SU-DHL-6 (cell line): Measurements from ENCODE around the gene HIVEP1.

ENCODE experiments used
- EZH2phosphoT487 ChIP-seq: fragments of 200-600 bp; sonication (generic), shearing (Covaris generic); conservative IDR thresholded peaks from 2 replicates; pipeline ENCODE4 v1.6.1; 2018; ENCODE audit warnings: mild to moderate bottlenecking, antibody characterized with exemption, low read length, moderate library complexity, mixed read lengths
- TF ChIP-seq, protein P1 (sequence below): fragments of 200-600 bp; sonication (generic); IDR thresholded peaks from one replicate; pipeline ENCODE4 v1.5.1; 2017; ENCODE audit warnings: antibody characterized with exemption, mild to moderate bottlenecking, low read length, moderate library complexity; ENCODE audit not compliant: insufficient read depth, poor library complexity, severe bottlenecking

DNA sequence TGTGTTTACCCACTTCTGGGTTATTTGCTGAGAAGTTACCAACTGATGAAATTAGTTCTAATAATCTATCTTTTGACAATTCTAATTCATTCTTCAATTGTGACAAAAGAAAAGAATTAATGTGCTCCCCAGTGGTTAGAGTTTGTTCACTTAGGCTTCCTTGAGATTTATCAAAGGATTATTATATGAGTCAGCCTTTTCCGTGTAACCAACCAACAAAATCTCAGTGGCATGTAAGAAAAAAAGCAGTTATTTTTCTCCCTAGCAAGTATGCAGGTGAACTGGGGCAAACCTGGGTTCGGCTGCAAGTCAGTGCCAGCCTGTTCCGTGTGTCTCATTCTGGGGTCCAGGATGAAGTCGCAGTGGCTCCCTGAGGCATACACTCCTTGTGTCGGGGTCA is 28.8 kb upstream of the HIVEP1 start:
- TF ChIP-seq, protein P1, sequence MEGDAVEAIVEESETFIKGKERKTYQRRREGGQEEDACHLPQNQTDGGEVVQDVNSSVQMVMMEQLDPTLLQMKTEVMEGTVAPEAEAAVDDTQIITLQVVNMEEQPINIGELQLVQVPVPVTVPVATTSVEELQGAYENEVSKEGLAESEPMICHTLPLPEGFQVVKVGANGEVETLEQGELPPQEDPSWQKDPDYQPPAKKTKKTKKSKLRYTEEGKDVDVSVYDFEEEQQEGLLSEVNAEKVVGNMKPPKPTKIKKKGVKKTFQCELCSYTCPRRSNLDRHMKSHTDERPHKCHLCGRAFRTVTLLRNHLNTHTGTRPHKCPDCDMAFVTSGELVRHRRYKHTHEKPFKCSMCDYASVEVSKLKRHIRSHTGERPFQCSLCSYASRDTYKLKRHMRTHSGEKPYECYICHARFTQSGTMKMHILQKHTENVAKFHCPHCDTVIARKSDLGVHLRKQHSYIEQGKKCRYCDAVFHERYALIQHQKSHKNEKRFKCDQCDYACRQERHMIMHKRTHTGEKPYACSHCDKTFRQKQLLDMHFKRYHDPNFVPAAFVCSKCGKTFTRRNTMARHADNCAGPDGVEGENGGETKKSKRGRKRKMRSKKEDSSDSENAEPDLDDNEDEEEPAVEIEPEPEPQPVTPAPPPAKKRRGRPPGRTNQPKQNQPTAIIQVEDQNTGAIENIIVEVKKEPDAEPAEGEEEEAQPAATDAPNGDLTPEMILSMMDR = no peak
- TF ChIP-seq EZH2phosphoT487 = 0 out of 2 replicates have a peak, but pooled peaks have one; percentile 64
